ENCODE data around the gene PARD3. TPM values are rescaled to one million over a fixed set of nuclear protein-coding genes. Genes with fewer than 3 reads are reported as not detected.

Gene PARD3
- total and polyA plus RNA-seq, 2 donors from 2014 or later: 21.1 to 47.5 TPM

- Histone ChIP-seq H3K27ac (ENCODE audit: low read depth in 2 of 2, low read length in 2 of 2) (no peak overlapping the region), H3K4me1 (ENCODE audit: control insufficient read depth in 2 of 3, insufficient read depth in 2 of 3, low read depth in 1 of 3, low read length in 3 of 3) (no peaks in the 10 kb centered on the region)
- FAIRE-seq: no peak
Observed at GRCh38 chr10:34475786-34476185, 339.3 kb downstream of the PARD3 start.

GRCh38 chr10:34475274-34475646, 339.8 kb downstream of the PARD3 start:
- H3K27ac ChIP-seq (ENCODE audit: low read depth in 2 of 2, low read length in 2 of 2): no peak overlapping the region
- H3K4me1 ChIP-seq (ENCODE audit: control insufficient read depth in 2 of 3, insufficient read depth in 2 of 3, low read depth in 1 of 3, low read length in 3 of 3): no peaks in the 10 kb centered on the region
- no peaks in the 10 kb centered on the region for H3K9me3 ChIP-seq (ENCODE audit: control insufficient read depth in 2 of 3, insufficient read depth in 1 of 3, low read length in 3 of 3)
- TF ChIP-seq CTCF (IDR thresholded peaks at IDR 0.05; ENCODE audit: borderline replicate concordance, extremely low read depth, insufficient read depth): no peak
- no peak for DNase-seq
- no peak overlapping the region for H3K4me3 ChIP-seq (ENCODE audit: low read length in 3 of 3)
- intact Hi-C loops (cut with DNase I): no loop called here
- H3K27me3 ChIP-seq (ENCODE audit: control insufficient read depth, insufficient read depth, low read length): no peaks in the 10 kb centered on the region
- no peak overlapping the region for H3K9ac ChIP-seq (ENCODE audit: low read length in 3 of 3)
- FAIRE-seq: no peak
- H3K36me3 ChIP-seq (ENCODE audit: control insufficient read depth in 2 of 3, insufficient read depth in 3 of 3, low read length in 3 of 3): no peaks in the 10 kb centered on the region

More at GRCh38 chr10:34475786-34476185, 339.3 kb downstream of the PARD3 start:
- H3K9me3 ChIP-seq (ENCODE audit: control insufficient read depth in 2 of 3, insufficient read depth in 1 of 3, low read length in 3 of 3): no peaks in the 10 kb centered on the region
- DNase-seq: no peak
- H3K27me3 ChIP-seq (ENCODE audit: control insufficient read depth, insufficient read depth, low read length): no peaks in the 10 kb centered on the region
- TF ChIP-seq CTCF (IDR thresholded peaks at IDR 0.05; ENCODE audit: borderline replicate concordance, extremely low read depth, insufficient read depth): no peak
- H3K9ac ChIP-seq (ENCODE audit: low read length in 3 of 3): no peak overlapping the region
- no peaks in the 10 kb centered on the region for H3K36me3 ChIP-seq (ENCODE audit: control insufficient read depth in 2 of 3, insufficient read depth in 3 of 3, low read length in 3 of 3)
- intact Hi-C loops (cut with DNase I): no loop called here
- no peak overlapping the region for H3K4me3 ChIP-seq (ENCODE audit: low read length in 3 of 3)

GRCh38 chr10:34474555-34475273, 340.4 kb downstream of the PARD3 start:
- intact Hi-C loops (cut with DNase I): no loop called here
- FAIRE-seq (no peak), DNase-seq (no peak)
- Histone ChIP-seq H3K4me3 (ENCODE audit: low read length in 3 of 3) (no peak overlapping the region), H3K27ac (ENCODE audit: low read depth in 2 of 2, low read length in 2 of 2) (no peak overlapping the region), H3K27me3 (ENCODE audit: control insufficient read depth, insufficient read depth, low read length) (no peaks in the 10 kb centered on the region), H3K9me3 (ENCODE audit: control insufficient read depth in 2 of 3, insufficient read depth in 1 of 3, low read length in 3 of 3) (no peaks in the 10 kb centered on the region), H3K4me1 (ENCODE audit: control insufficient read depth in 2 of 3, insufficient read depth in 2 of 3, low read depth in 1 of 3, low read length in 3 of 3) (no peaks in the 10 kb centered on the region), H3K9ac (ENCODE audit: low read length in 3 of 3) (no peak overlapping the region), H3K36me3 (ENCODE audit: control insufficient read depth in 2 of 3, insufficient read depth in 3 of 3, low read length in 3 of 3) (no peaks in the 10 kb centered on the region)
- no peak for TF ChIP-seq CTCF (IDR thresholded peaks at IDR 0.05; ENCODE audit: borderline replicate concordance, extremely low read depth, insufficient read depth)

- no peaks in the 10 kb centered on the region for H3K36me3 ChIP-seq (ENCODE audit: control insufficient read depth in 2 of 3, insufficient read depth in 3 of 3, low read length in 3 of 3)
- DNase-seq (no peak), FAIRE-seq (no peak)
- H3K27me3 ChIP-seq (ENCODE audit: control insufficient read depth, insufficient read depth, low read length): no peaks in the 10 kb centered on the region
- H3K4me3 ChIP-seq (ENCODE audit: low read length in 3 of 3): no peak overlapping the region
- intact Hi-C loops (cut with DNase I): no loop called here
- TF ChIP-seq CTCF (IDR thresholded peaks at IDR 0.05; ENCODE audit: borderline replicate concordance, extremely low read depth, insufficient read depth): no peak
- H3K9ac ChIP-seq (ENCODE audit: low read length in 3 of 3): no peak overlapping the region
- H3K27ac ChIP-seq (ENCODE audit: low read depth in 2 of 2, low read length in 2 of 2): no peak overlapping the region
- no peaks in the 10 kb centered on the region for H3K9me3 ChIP-seq (ENCODE audit: control insufficient read depth in 2 of 3, insufficient read depth in 1 of 3, low read length in 3 of 3)
- H3K4me1 ChIP-seq (ENCODE audit: control insufficient read depth in 2 of 3, insufficient read depth in 2 of 3, low read depth in 1 of 3, low read length in 3 of 3): no peaks in the 10 kb centered on the region
Observed at GRCh38 chr10:34474009-34474376, 341.1 kb downstream of the PARD3 start.

Measured in kidney (tissue), 14 donors.